ENCODE results near the gene SAFB.

DNA sequence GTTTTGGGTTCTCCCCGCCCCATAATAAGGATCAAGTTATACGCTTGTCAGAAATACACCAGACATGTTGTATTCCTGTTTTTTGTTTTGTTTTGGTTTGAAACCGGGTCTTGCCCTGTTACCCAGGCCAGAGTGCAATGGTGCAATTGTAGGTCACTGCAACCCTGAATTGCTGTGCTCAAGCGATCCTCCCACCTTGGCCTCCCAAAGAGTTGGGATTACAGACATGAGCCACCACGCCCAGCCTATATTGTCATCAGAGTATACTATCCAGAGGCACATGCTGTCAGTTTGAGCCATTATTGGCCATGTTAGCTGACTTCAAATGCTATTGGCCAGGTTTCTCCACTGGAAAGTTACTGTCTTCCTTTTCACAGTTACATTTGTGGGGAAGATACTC, 9.8 kb downstream of the SAFB start:
- no peak for TF ChIP-seq PAX5 (IDR thresholded peaks at IDR 0.05; ENCODE audit: insufficient read depth, low read length, severe bottlenecking)
- TF ChIP-seq TAF1 (IDR thresholded peaks at IDR 0.05; ENCODE audit: low read depth, low read length) = no peak
- no peak for TF ChIP-seq POLR2A (IDR thresholded peaks at IDR 0.05; ENCODE audit: low read depth, low read length)
- no peak for TF ChIP-seq POLR2AphosphoS5 (IDR thresholded peaks at IDR 0.05; ENCODE audit: low read depth, low read length)

Data from GM12891 (cell line).